Osteoblast (primary cell): ENCODE results near the gene SLC39A11. TPM values are rescaled to one million over a fixed set of nuclear protein-coding genes. Genes with fewer than 3 reads are reported as not detected.

Experiments used
- DNase-seq: peaks from one replicate; pipeline ENCODE4 v3.0.0; 2011; ENCODE audit warnings: low spot score, mixed read lengths; ENCODE audit not compliant: insufficient read length; ENCODE audit errors: missing footprints
- H2AFZ ChIP-seq: 2 replicates; pipeline ENCODE4 v1.6.0; 2011; ENCODE audit warnings: mild to moderate bottlenecking, low read length
- H3K27ac ChIP-seq: 2 replicates; pipeline ENCODE4 v1.5.1; 2011; ENCODE audit warnings: mild to moderate bottlenecking, low read depth, low read length, moderate library complexity
- H3K27me3 ChIP-seq: 2 replicates; pipeline ENCODE4 v1.6.0; 2012; ENCODE audit warnings: mild to moderate bottlenecking, control low read depth, inconsistent platforms, low read length, moderate library complexity; ENCODE audit not compliant: insufficient read depth
- H3K36me3 ChIP-seq: 2 replicates; pipeline ENCODE4 v1.5.1; 2011; ENCODE audit warnings: mild to moderate bottlenecking, low read length, control low read depth, moderate library complexity; ENCODE audit not compliant: insufficient read depth
- H3K4me1 ChIP-seq: 2 replicates; pipeline ENCODE4 v1.5.1; 2011; ENCODE audit warnings: mild to moderate bottlenecking, low read length, control low read depth, moderate library complexity; ENCODE audit not compliant: insufficient read depth
- H3K4me2 ChIP-seq: 2 replicates; pipeline ENCODE4 v1.6.0; 2011; ENCODE audit warnings: mild to moderate bottlenecking, low read length; ENCODE audit not compliant: insufficient read depth
- H3K4me3 ChIP-seq: fragments of 200-600 bp; sonication (generic); 3 replicates; pipeline ENCODE4 v1.5.1; 2012; ENCODE audit warnings: mild to moderate bottlenecking, low read length, inconsistent platforms; ENCODE audit not compliant: insufficient read depth
- H3K79me2 ChIP-seq: 2 replicates; pipeline ENCODE4 v1.6.0; 2012; ENCODE audit warnings: mild to moderate bottlenecking, low read length, control low read depth, inconsistent platforms; ENCODE audit not compliant: insufficient read depth
- H3K9me3 ChIP-seq: 2 replicates; pipeline ENCODE4 v1.5.1; 2011; ENCODE audit warnings: low read depth, low read length, control low read depth
- H4K20me1 ChIP-seq: 2 replicates; pipeline ENCODE4 v1.6.0; 2012; ENCODE audit warnings: mild to moderate bottlenecking, low read length, control low read depth; ENCODE audit not compliant: insufficient read depth
- total RNA-seq: library from RNA; depleted of rRNA; stranded (reverse); fragments of >200 nt; gene quantifications from 2 replicates; pipeline ENCODE4 v1.2.3, GENCODE V29; 2012
- TF ChIP-seq, protein P1 (sequence below): IDR thresholded peaks from 2 replicates; pipeline ENCODE4 v1.5.1; 2011; ENCODE audit warnings: mild to moderate bottlenecking, low read depth, low read length, moderate library complexity; ENCODE audit errors: extremely low read depth

SLC39A11 gene
- total RNA-seq, 1 donor: 27.1 TPM

DNA sequence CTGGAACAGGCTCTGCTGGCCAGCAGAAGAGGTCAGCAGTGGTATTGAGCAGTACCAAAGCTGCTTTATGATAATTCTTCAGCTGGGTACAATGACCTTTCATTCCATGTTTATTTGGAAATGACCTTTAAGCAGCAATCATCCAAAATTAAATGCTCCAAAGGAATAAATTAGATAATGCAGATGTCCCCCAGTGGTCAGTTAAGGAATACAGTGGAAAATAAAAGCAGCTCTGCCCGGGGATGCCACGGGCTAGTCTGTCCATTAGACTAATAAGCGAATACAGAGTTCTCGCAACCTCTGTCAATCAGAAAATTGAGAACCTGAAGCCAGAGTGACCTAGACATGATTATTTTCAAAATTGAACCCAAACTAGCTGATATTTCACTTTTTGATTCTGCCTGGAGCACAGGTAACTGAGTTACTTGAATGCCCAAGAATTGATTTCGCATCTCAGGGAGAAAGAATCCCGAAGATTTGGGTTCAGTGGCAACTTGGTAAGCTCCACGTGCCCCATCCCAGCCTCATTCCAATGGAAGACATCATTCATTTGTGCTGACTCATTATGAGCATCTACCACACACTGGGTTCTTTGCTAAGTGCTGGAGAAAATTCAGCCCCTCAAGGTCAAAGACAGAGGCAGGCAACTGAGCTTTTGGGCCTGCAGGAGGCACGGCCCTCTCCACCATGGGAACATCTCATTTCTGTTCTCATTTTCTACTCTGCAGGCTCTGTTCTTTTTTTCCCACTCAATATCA, 34.4 kb upstream of the SLC39A11 start:
- H3K79me2 ChIP-seq: no peaks in the 10 kb centered on the region
- TF ChIP-seq, protein P1, sequence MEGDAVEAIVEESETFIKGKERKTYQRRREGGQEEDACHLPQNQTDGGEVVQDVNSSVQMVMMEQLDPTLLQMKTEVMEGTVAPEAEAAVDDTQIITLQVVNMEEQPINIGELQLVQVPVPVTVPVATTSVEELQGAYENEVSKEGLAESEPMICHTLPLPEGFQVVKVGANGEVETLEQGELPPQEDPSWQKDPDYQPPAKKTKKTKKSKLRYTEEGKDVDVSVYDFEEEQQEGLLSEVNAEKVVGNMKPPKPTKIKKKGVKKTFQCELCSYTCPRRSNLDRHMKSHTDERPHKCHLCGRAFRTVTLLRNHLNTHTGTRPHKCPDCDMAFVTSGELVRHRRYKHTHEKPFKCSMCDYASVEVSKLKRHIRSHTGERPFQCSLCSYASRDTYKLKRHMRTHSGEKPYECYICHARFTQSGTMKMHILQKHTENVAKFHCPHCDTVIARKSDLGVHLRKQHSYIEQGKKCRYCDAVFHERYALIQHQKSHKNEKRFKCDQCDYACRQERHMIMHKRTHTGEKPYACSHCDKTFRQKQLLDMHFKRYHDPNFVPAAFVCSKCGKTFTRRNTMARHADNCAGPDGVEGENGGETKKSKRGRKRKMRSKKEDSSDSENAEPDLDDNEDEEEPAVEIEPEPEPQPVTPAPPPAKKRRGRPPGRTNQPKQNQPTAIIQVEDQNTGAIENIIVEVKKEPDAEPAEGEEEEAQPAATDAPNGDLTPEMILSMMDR: peak; percentile 37
- no peak overlapping the region for H3K4me3 ChIP-seq
- H3K27me3 ChIP-seq: peaks cover 2% of the 10 kb centered on the region
- H3K27ac ChIP-seq: no peak overlapping the region
- no peak for DNase-seq
- H3K36me3 ChIP-seq: no peaks in the 10 kb centered on the region
- no peaks in the 10 kb centered on the region for H3K9me3 ChIP-seq
- H3K4me2 ChIP-seq: no peak overlapping the region
- H2AFZ ChIP-seq: no peak overlapping the region
- no peaks in the 10 kb centered on the region for H4K20me1 ChIP-seq
- no peaks in the 10 kb centered on the region for H3K4me1 ChIP-seq

DNA sequence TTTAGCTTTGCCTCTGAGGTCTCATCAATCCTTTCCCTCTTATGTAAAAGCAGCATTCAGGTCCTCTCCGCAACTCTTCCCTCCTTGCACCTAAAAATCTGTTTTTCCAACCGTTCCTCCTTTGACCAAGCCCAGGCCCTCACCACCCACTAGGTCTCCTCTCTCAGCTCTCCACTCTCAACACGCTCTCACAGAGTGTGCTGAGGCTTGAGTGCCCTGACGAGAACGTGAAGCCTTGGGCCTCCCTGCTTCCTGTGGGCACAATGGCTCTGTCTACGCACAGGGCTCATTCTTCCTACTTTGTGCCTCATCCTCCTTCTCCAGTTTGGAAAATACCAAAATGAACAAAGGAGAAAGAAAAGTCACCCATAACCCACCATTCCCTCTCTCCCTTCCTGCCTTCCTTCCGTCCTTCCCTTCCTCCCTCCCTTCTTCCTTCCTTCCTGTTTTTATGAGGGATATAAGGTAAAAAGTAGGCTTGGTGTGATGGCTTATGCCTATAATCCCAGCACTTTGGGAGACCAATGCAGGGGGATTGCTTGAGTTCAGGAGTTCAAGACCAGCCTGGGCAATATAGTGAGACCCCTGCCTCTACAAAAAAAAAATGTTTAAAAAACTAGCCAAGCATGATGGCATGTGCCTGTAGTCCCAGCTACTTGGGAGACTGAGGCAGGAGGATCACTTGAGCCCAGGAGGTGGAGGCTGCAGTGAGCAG, 31.3 kb upstream of the SLC39A11 start:
- no peaks in the 10 kb centered on the region for H3K79me2 ChIP-seq
- no peaks in the 10 kb centered on the region for H3K9me3 ChIP-seq
- TF ChIP-seq, protein P1: no peak
- no peaks in the 10 kb centered on the region for H3K4me1 ChIP-seq
- H4K20me1 ChIP-seq: no peaks in the 10 kb centered on the region
- DNase-seq: no peak
- H3K4me2 ChIP-seq: no peak overlapping the region
- H2AFZ ChIP-seq: no peak overlapping the region
- H3K36me3 ChIP-seq: no peaks in the 10 kb centered on the region
- no peak overlapping the region for H3K4me3 ChIP-seq
- H3K27ac ChIP-seq: no peak overlapping the region
- H3K27me3 ChIP-seq: no peaks in the 10 kb centered on the region

DNA sequence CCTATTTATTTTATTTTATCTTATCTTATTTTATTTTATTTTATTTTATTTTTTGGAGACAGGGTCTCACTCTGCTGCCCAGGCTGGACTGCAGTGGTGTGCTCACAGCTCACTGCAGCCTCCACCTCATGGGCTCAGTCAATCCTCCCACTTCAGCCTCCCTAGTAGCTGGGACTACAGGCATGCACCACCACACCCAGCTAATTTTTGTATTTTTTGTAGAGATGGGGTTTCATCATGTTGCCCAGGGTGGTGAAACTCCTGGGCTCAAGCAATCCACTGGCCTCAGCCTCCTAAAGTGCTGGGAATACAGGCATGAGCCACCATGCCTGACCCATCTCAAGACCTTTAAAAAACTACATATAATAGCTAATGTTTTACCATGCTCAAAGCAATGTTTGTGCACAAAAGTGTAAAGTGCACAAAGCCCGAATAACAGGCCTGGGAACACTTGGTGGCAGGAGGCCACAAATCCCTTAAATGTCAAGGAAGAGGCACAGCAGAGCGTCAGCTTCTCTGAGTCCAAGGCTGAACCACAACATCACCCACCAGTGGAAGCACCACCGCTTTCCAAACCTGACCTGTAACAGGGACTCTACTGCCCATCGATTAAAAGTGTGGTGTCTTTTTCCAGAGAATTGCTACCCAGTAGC, 30.6 kb upstream of the SLC39A11 start:
- no peaks in the 10 kb centered on the region for H4K20me1 ChIP-seq
- no peaks in the 10 kb centered on the region for H3K9me3 ChIP-seq
- no peaks in the 10 kb centered on the region for H3K4me1 ChIP-seq
- TF ChIP-seq, protein P1: no peak
- no peak overlapping the region for H3K27ac ChIP-seq
- no peaks in the 10 kb centered on the region for H3K27me3 ChIP-seq
- no peaks in the 10 kb centered on the region for H3K79me2 ChIP-seq
- H2AFZ ChIP-seq: no peak overlapping the region
- DNase-seq: no peak
- H3K4me3 ChIP-seq: no peak overlapping the region
- H3K4me2 ChIP-seq: no peak overlapping the region
- H3K36me3 ChIP-seq: no peaks in the 10 kb centered on the region

DNA sequence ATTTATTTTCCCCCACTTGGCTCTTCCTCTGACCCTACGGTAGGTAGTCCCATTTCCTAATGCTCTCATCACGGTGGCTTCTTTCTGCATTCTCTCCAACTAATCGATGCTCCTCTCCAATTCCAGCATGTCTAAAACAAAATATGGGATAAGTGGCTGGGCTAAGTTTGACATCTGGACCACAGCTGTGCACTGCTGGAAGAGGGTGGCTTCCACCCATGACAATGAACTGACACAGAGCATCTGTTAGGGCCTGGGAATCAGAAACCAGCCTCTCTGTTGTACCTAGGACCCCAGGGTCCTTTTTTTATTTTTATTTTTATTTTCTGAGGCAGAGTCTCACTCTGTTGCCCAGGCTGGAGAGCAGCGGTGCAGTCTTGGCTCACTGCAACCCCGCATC, 29.0 kb upstream of the SLC39A11 start:
- H3K27me3 ChIP-seq: no peaks in the 10 kb centered on the region
- no peak overlapping the region for H2AFZ ChIP-seq
- no peak overlapping the region for H3K4me2 ChIP-seq
- no peaks in the 10 kb centered on the region for H3K9me3 ChIP-seq
- no peak overlapping the region for H3K4me3 ChIP-seq
- TF ChIP-seq, protein P1: no peak
- H3K36me3 ChIP-seq: no peaks in the 10 kb centered on the region
- no peaks in the 10 kb centered on the region for H3K4me1 ChIP-seq
- H3K79me2 ChIP-seq: no peaks in the 10 kb centered on the region
- no peaks in the 10 kb centered on the region for H4K20me1 ChIP-seq
- H3K27ac ChIP-seq: no peak overlapping the region
- no peak for DNase-seq
